Measurements from ENCODE around the gene LRRC70.
A peak's percentile ranks its signal among the peaks of the same experiment; 100 is the strongest.

The LRRC70 gene

GRCh38 chr5:62578540-62578939 is at the start of gene LRRC70:
TSS of gene LRRC70 (plus strand) at chr5:62578819. CDS start at chr5:62579439, 620 bp downstream.
- Histone ChIP-seq H3K36me3 (no peaks in the 10 kb centered on the region), H3K27me3 (no peaks in the 10 kb centered on the region), H3K9me3 (no peaks in the 10 kb centered on the region), H3K27ac (peak within 1 kb of the TSS; percentile 61), H3K4me1 (ENCODE audit: control insufficient read depth in 1 of 2, insufficient read depth in 1 of 2, low read depth in 1 of 2, low read length in 1 of 2) (peaks cover 25 to 29% of the 10 kb centered on the region in 2 experiments), H3K4me3 (ENCODE audit: low read depth in 1 of 2, low read length in 1 of 2) (peak within 1 kb of the TSS; percentile 32 to 39)
- TF ChIP-seq CTCF (IDR thresholded peaks at IDR 0.05): no peak

GRCh38 chr5:62533597-62533996 is 45.0 kb upstream of the LRRC70 start:
- Histone ChIP-seq H3K27me3 (no peaks in the 10 kb centered on the region), H3K27ac (no peak overlapping the region), H3K36me3 (no peaks in the 10 kb centered on the region), H3K9me3 (no peaks in the 10 kb centered on the region), H3K4me3 (ENCODE audit: low read depth in 1 of 2, low read length in 1 of 2) (no peak overlapping the region), H3K4me1 (ENCODE audit: control insufficient read depth in 1 of 2, insufficient read depth in 1 of 2, low read depth in 1 of 2, low read length in 1 of 2) (peaks cover 11% of the 10 kb centered on the region in 2 experiments)
- no peak for TF ChIP-seq CTCF (IDR thresholded peaks at IDR 0.05)

- Histone ChIP-seq H3K4me3 (ENCODE audit: low read depth in 1 of 2, low read length in 1 of 2) (no peak overlapping the region), H3K4me1 (ENCODE audit: control insufficient read depth in 1 of 2, insufficient read depth in 1 of 2, low read depth in 1 of 2, low read length in 1 of 2) (peaks cover 13 to 14% of the 10 kb centered on the region in 2 experiments), H3K9me3 (no peaks in the 10 kb centered on the region), H3K27ac (no peak overlapping the region), H3K27me3 (no peaks in the 10 kb centered on the region), H3K36me3 (no peaks in the 10 kb centered on the region)
- no peak for TF ChIP-seq CTCF (IDR thresholded peaks at IDR 0.05)
Measured at GRCh38 chr5:62534461-62535236, 44.0 kb upstream of the LRRC70 start.

GRCh38 chr5:62536232-62536631 is 42.4 kb upstream of the LRRC70 start:
- TF ChIP-seq CTCF (IDR thresholded peaks at IDR 0.05): no peak

GRCh38 chr5:62536783-62537182 is 41.8 kb upstream of the LRRC70 start:
- Histone ChIP-seq H3K4me3 (ENCODE audit: low read depth in 1 of 2, low read length in 1 of 2) (no peak overlapping the region), H3K9me3 (no peaks in the 10 kb centered on the region), H3K27me3 (no peaks in the 10 kb centered on the region), H3K4me1 (ENCODE audit: control insufficient read depth in 1 of 2, insufficient read depth in 1 of 2, low read depth in 1 of 2, low read length in 1 of 2) (peaks cover 13 to 14% of the 10 kb centered on the region in 2 experiments), H3K36me3 (no peaks in the 10 kb centered on the region), H3K27ac (no peak overlapping the region)
- no peak for TF ChIP-seq CTCF (IDR thresholded peaks at IDR 0.05)

More at GRCh38 chr5:62536232-62536631, 42.4 kb upstream of the LRRC70 start:
- H3K4me1 ChIP-seq (ENCODE audit: control insufficient read depth in 1 of 2, insufficient read depth in 1 of 2, low read depth in 1 of 2, low read length in 1 of 2): peaks cover 13 to 14% of the 10 kb centered on the region in 2 experiments
- no peaks in the 10 kb centered on the region for H3K36me3 ChIP-seq
- H3K27me3 ChIP-seq: no peaks in the 10 kb centered on the region
- no peaks in the 10 kb centered on the region for H3K9me3 ChIP-seq
- H3K27ac ChIP-seq: no peak overlapping the region
- no peak overlapping the region for H3K4me3 ChIP-seq (ENCODE audit: low read depth in 1 of 2, low read length in 1 of 2)

Measured in neutrophil (primary cell).